SK-N-MC (cell line): Measurements from ENCODE around the gene SPAG17.

Experiments used
- EZH2 ChIP-seq: fragments of 200-600 bp; sonication (generic); IDR thresholded peaks from one replicate; pipeline ENCODE4 v1.6.1; 2017; ENCODE audit warnings: antibody characterized with exemption
- FOXP2 ChIP-seq: optimal IDR thresholded peaks from 2 replicates; pipeline ENCODE3; 2011; ENCODE audit warnings: mild to moderate bottlenecking, moderate library complexity; ENCODE audit not compliant: insufficient read depth; ENCODE audit errors: extremely low read length, control extremely low read depth
- POLR2AphosphoS5 ChIP-seq: IDR thresholded peaks from 2 replicates; pipeline ENCODE4 v1.6.1; 2012; ENCODE audit warnings: mild to moderate bottlenecking, low read depth, low read length, borderline replicate concordance

- no peak for TF ChIP-seq POLR2AphosphoS5
- no peak for TF ChIP-seq EZH2
- TF ChIP-seq FOXP2, result no peak
These were observed 208.6 kb downstream of the SPAG17 start for GRCh38 chr1:117976381-117976780.
